OCI-M2 (cell line): ENCODE data around the gene RPP25.

ENCODE experiments used
- DNase-seq: peaks from one replicate; lab custom pipeline; 2025; ENCODE audit not compliant: unreplicated experiment; lab: John Stamatoyannopoulos, UW

Gene RPP25, protein sequence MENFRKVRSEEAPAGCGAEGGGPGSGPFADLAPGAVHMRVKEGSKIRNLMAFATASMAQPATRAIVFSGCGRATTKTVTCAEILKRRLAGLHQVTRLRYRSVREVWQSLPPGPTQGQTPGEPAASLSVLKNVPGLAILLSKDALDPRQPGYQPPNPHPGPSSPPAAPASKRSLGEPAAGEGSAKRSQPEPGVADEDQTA

DNA sequence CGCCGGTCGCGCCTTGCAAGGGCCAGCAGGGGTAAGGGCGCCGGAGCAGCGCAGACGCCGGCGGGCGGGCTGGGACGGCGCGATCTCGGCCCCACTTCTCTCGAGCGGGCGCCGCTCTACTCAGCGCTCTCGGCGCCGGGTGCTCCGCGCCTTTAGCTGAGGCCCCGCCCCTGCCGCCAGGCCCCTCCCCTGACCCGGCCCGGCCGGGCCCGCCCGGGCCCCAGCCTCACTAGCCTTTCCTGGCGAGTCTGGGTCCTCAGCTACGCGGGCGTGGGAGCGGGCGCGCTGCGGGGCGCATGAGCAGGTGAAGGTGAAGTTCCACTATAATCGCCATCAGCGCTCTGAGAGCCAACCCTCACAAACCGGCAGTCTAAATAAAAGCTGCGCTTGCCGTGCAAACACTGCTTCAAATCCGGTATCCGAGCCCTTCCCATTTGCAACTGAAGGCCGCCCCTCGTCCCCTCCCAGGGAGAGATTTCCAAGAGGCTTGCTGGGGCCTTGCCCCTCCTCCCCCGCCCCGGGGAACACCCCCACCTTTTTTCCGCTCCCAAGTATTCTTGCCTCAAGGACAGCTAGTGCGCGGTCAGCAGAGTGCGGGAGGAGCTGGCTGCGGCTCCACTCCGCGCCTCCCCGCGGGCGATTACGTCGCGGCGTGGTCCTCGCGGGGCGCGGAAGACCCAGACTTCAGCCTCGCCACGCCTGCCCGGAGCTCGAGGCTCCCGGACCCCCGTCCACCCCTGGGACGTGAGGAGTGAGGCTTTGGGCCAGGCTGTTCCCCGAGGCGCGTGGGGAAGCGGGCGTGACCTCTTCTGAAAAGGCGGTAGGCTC is at the start of gene RPP25:
TSS of gene RPP25 (minus strand) at position 125 of the 828 bp plus-strand sequence. CDS start 189 bp downstream, outside the sequence.
- peak; percentile 18 for DNase-seq

DNA sequence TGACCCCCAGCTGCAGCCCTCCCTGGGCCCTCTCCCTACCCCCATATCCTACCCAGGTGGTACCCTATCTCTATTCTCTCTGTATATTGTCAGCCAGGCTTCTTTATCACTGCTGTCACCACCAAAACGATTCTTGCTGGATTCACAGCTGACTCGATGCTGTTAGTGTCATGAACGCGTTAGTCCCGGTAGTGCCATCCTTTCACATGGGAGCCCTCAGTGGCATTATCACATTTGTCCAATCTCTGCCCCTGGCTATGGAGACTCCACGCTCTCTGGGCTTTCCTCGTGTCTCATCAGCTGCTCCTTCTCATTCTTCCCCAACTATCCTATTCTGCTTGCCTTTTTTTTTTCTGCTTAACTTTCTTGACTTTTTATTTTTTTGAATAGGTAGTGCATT is 45.8 kb upstream of the RPP25 start:
- no peak for DNase-seq

DNA sequence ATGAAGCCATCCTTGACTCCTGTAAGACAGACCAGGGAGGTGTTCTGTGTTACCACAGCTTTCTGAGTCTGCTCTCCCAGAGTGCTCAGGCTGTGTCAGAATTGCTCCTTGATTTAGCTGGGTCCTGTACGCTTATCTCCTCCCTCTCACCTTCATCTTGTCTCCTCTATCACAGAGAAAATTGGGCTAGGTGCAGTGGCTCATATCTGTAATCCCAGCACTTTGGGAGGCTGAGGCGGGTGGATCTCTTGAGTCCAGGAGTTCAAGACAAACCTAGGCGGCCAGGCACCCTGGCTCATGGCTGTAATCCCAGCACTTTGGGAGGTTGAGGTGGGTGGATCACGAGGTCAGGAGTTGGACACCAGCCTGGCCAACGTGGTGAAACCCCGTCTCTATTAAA is 44.7 kb upstream of the RPP25 start:
- no peak for DNase-seq

DNA sequence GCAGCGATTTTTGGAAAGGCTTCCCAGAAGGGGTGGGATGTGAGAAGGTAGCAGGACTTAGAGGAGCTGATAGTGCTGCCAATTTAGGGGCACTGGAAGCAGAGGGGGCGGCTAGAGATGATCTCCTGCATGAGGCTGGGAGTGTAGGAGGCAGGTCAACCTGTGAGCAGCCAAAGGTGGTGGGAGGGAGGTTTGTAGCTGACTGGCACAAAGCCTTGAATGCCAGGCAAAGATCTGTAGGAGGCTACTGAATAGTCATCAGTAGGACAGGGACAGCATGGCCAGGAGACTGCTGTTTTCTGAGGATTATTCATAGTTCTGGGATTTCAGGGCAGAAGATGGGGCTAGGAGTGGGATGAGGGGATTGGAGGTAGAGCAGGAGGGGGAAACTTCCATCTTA is 41.0 kb upstream of the RPP25 start:
- no peak for DNase-seq

DNA sequence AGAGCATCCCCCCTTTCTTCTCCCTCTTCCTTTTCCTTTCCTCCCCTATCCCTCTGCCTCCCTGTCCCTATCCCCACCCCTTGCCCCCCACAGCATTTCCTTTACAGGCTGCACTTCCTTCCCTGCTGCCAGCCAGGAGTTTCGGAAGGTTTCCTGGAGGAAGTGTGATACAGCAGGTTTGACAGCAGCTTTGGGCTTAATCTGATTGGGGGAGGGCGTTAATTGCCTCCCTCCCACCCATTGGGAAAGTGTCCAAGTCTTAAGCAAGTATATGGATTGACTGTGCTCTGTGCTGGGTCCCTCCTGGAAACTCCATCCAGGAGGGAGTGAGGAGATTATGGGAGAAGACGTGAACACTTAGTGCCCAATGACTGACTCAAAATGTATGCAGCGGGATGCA is 40.6 kb upstream of the RPP25 start:
- DNase-seq, result no peak

DNA sequence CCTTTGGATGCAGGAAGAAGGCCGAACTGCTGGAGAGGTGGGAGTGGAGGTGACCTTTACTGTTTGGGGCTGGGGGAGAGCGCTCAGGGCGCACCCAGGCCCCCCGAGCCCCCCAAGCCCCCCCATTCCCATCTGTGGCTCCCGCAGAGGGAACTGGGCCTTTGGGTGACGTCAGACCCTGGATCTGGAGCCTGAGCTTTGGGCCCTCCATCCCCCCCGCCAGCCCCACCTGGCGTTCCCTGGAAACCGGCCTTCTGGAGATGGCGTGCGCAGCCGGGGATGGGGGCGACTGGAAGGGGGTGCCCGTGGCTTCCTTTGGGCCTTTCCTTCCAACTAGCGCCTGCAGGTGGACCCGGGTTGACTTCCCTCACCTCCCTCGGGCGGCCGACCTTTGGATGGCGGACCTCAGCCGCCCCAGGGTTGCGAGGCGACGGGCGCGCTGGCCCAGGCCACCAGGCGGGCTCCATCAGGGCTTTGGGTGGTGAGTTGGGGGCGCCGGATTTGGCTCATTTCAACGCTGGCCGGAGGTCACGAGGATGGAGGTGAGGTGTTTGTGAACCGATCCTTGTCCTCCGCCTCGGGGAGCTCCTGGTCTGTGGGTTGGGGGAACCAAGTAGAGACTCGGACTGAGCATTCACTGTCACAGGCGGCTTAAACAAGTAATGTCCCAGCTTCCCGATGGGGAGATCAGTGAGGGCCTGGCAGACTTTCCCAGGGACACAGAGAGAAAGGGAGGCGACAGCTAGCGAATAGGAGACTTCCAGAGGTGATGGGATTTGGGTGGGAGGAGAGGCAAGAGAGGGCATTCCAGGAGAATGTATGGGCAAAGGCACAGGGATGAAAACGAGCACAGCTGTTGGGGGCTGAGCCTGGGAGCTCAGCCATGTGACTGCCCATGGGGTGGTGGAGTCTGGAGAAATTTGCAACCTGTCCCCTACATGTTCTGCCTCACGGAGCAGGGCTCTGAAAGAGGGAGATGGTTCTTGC is 39.5 kb upstream of the RPP25 start:
- DNase-seq, result no peak

DNA sequence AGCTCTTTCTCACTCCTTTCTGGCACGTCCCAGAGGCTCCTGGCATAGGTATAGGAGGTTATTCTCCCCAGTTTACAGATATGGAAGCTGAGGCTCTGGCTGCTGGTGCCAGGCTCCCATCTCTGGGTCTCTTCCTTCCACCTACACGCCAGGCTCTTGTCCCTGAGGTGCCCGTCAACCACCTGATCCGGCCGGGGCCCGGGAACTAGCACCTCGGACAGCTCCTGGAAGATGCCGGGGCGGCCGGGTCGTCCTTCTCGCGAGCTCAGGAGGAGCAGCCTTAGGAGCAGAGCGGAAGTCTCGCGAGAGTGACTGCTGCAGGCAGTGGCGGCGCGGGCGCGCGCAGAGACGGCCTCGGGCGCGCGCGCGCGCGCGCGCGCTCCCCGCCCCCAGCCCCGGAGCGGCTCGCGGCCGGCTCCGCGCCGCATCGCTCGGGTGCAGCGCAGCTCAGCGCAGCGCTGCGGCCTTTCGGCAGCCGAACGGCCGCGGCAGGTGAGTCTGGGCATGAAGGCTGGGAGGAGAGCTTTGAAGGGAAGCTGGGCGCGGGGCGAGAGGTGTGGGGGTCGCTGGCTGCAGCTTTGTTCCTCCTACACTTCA is 38.7 kb upstream of the RPP25 start, which contains the start of gene SCAMP5:
TSS of gene SCAMP5 (plus strand) at position 382 of the 597 bp plus-strand sequence. CDS start 16,277 bp downstream, outside the sequence.
- peak; percentile 58 for DNase-seq

DNA sequence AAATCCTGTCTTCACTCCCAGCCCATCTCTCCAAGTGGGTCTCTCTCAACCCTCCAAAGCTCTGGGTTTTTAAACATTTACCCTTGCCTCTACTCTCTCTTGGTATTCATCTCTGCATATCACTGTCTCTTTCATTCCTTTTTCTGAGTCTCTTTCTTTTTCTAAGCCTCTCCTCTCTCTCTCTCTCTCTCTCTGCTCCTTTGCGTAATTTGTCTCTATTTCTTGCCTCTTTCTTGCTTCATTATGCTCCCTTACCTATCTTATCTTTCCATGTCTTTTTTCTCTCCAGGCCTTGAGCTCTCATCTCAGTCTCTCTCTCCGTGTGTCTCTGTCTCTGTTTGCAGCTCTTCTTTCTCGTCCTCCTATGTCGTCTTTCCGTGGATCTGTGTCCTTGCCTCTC is 38.1 kb upstream of the RPP25 start:
- DNase-seq, result no peak

DNA sequence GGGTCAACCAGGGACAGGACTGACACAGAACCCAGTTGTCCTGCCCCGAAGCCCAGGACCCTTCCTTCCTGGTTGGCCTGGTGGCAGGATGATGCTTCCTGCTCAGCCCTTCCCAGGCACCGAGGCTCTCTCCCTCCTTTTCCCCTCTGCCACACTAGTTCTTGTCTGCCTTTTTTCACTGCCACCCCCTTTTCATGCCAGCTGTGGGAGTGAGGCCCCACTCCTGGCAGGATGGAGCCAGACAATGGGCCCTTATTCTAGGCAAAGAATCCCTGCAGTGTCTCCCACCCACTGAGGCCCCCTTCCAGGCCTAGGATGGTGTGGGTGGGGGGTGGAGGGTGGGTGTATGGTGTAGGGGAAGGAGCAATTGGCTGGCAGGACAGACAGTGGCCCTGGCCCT is 37.7 kb upstream of the RPP25 start:
- no peak for DNase-seq

DNA sequence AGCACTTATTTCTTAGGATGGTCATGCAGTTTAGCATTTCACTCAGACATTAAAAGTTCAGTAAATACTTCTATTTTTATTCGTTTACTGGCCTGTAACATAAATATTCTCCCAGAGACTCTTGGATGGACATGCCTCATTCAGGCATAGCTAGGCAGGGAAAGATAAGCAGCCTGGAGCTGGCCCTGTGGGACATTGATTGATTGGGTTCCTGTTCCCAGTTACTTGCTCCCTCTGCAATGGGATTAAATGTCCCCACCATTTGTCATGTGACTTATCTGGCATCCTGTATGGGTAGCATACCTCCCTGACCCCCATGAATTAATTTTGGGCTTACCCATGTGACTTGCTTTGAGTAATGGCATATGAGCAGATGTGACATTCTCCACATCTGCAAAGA is 36.0 kb upstream of the RPP25 start:
- DNase-seq, result no peak

DNA sequence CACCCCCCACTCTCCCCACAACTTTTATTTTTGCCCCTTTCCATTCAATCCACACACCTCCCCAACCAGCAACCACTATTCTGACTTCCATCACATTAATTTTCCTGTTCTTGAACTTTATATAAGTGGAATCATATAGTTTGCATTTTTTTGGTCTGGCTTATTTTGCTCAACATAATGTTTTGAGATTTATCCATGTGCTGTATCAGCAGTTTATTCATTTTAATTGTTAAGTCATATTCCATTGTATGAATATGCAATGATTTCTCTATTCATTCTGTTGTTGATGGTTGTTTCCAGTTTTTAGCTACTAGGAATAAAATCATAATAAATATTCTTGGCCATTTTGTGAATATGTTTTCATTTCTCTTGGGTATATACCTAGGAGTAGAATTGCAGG is 33.0 kb upstream of the RPP25 start:
- DNase-seq, result no peak

DNA sequence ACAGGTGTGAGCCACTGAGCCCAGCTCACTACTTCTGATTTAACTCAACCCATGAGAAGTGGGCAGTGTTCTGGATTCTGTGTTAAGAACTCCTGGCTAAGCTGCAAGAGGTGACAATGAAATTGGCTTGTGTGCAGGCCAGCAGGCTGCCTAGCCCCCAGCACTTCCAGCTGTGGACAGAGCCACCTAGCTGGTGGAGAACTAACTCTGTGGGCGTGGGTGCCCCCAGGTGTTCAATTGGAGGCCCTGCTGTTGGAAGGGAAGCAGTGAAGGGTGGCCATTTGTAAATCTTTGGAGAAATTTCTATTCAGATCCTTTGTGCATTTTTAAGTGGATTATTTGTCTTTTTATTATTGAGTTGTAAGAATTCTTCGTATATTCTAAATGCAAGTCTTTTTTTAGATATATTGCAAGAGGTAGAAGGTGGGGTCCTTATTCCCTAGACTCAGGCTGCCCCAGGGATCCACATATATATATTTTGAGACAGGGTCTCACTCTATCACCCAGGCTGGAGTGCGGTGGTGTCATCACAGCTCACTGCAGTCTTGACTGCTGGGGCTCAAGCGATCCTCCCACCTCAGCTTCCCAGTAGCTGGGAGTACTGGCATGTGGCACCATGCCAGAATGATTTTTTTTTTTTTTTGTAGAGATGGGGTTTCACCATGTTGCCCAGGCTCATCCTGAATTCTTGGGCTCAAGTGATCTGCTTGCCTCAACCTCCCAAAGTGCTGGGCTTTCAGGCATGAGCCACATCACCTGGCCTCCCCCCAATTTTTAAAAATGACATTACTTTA is 31.6 kb upstream of the RPP25 start:
- no peak for DNase-seq

DNA sequence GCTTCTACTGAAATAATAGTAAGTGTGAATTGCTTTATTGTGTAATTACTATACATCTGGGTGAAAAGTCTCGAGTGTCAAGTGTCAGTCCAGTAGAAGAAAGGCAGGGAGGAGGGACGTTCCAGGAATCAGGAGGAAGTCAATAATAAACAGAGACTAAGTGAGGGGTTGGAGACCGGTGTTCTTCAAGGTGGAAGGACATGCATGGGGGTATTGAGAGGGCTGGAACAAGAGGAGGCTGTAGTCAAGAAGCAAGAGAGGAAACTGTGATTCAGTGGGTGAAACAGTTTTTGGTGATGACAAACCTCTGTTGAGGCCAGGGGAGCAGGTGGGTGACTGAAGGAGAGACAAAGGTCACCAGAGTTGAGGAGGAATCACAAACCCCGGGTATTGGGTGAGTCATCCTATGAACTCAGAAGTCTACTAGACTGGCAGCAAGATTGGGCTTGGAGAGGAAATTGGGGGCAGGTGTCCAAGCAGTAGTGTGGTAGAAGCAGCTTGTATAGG is 27.2 kb upstream of the RPP25 start:
- no peak for DNase-seq

DNA sequence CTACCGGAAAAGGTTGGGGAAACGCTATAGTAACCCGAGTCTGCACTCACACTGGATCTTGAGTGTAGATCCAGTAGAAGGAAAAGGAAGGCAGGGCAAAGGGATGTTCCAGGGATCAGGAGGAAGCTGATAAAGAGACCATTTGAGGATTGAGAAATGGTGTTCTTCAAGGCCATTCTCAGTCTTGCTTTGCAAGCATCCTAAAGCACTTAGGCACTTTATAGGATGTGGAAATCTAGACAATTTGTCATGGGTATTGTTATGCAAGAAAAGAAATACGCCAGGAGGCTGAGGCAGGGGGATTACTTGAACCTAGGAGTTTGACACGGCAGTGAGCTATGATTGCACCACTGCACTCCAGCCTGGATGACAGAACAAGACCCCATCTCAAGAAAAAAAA is 25.6 kb upstream of the RPP25 start:
- DNase-seq, result no peak

DNA sequence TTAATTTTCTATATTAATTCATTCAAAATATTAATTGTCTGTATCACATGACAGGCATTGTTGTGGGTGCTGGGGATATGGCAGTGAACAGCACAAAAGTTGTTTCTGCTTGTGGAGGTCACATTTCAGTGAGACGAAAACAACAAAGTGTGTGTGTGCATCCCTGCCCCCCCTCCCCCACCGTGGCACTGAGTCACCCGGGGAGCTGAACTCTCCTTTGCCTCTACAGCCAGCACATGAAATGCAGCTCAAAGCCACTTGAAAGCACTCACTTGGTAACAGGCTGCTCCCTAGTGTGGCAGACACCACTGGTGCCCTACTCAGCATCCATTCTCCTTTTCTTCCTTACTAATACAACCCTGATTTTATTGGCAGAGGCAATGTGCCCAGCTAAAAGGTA is 21.9 kb upstream of the RPP25 start:
- DNase-seq, result no peak

DNA sequence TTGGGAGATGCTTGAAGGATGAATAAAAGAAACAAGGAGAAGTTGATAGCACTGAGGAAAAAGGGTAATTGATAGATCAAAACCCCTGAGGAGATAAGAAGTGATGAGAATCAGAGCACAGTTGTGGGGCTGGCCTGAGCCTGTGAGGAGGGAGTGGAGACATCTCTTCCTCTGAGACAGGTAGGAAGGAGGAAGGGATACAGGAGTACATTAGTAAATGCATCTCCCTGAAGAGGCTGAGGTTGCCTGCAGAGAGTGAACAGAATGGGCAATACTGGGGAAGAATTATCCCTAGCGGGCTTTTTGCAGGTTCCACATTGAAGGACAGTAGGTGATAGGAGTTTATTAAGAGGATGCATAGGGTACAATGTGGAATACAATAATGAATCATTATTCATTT is 21.5 kb upstream of the RPP25 start:
- no peak for DNase-seq

DNA sequence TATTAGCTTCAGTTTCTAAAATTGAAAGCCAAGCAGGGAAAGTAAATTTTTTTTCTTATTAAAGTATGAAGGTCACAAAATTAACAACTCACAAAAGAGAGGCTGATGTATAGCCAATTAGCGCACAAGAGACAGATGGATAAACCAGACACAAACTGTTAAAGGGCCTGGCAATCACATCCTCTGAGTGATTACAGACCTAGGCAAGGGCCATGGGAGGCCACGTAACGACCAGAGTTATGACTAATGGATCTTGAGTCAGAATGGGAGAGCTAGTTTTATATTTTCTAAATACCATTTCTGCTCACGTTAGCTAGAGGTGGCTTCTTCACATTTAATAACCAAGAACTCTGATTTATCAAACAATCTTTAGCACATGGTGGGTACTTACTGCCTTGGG is 21.0 kb upstream of the RPP25 start:
- no peak for DNase-seq

DNA sequence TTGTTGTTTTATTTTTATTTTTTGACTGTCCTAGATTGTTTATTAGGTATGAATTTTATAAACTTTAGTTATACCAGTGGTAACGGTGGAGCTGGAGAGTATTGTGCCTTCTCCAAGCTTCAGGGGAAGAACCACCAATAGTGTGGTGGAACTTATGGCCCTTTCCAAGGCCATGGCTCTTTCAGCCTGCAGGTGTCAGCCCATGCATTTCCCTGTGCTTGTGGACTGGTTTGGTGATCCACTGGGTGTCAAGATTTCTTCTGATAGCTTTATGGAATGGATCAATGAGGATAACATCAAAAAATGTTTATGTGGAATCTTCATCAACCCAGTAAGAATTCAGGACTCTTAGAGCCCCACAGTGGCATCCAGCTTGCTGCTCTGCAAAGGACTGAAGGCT is 19.6 kb upstream of the RPP25 start:
- no peak for DNase-seq

DNA sequence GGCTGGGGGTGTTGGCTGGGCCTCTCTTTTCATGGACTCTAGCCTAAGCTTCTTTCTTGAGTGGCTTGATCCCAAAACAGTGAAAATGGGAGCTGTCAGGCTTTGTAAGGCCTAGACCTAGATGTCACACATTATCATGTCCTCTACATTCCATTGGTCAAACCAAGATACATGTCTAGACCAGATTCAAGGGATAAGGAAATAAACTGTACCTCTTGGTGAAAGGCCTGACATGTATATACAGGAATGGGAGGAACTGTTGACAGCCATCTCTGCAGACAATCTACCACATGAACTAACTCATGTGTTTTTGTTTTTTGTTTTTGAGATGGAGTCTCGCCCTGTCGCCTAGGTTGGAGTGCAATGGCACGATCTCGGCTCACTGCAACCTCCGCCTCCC is 11.1 kb upstream of the RPP25 start:
- DNase-seq, result no peak

DNA sequence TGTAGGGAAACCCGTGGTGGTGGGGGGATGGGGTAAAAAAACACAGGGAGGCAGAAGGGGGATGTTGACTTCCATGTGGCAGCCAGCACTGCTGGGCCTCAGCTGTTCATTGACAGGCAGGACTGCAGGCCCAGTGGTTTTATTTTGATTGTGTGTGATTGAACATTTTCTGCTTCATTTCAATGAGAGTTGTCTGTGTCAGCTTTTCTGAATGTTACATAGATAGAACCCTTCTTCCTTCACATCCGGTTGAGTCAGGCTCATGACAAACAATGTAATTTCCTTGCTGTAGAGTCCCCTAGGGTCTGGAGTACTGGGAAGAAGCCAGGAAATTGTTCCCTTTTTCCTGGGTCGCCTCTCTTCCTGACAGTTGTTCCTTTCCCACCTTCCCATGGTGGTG is 8.2 kb upstream of the RPP25 start:
- no peak for DNase-seq
